Measurements from ENCODE around the gene CR1L.
"Not testable (repeated sequence)": the region's sequence is repeated elsewhere in the genome, so short reads cannot be mapped to it uniquely, and the experiment has no call there.

CR1L gene

GRCh38 chr1:207645635-207646081 is 725 bp downstream of the CR1L start:
- in situ Hi-C loops (cut with MboI; ENCODE audit: low sequenced_read_pairs): no loop called here

GRCh38 chr1:207646171-207646570 is 1.2 kb downstream of the CR1L start:
- in situ Hi-C loops (cut with MboI; ENCODE audit: low sequenced_read_pairs): no loop called here

DNA sequence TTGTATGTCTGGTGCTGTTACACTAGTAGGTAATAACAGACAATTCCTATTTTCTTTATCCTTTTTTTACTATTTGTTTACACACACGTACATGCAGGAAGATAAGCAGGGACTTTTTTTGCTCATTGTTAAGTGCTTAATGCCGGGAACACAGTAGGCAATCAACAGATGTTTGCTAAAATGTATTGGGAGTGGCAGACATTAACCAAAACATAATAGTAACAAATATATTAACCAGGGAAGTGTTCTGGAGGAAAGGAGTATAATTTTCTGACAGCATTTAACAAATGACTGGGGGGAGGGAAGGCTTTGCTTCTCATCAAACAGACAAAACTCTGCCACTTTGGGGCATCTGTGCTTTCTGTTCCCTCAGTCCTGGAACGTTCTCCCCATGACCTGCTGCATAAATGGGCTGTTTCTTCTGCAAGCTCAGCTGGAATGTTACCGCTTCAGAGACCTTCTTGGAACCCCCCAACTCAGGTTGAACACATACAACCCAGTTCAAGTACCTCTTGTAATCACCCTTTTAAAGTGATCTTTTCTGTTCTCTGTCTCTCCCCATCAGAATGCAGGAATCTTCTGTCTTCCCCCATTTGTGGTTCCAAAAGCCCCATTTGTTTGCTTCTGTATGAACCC is 2.1 kb downstream of the CR1L start:
- in situ Hi-C loops (cut with MboI; ENCODE audit: low sequenced_read_pairs): no loop called here

GRCh38 chr1:207647671-207648333 is 2.9 kb downstream of the CR1L start:
- in situ Hi-C loops (cut with MboI; ENCODE audit: low sequenced_read_pairs): no loop called here

GRCh38 chr1:207648334-207649209 is 3.6 kb downstream of the CR1L start:
- in situ Hi-C loops (cut with MboI; ENCODE audit: low sequenced_read_pairs): no loop called here

DNA sequence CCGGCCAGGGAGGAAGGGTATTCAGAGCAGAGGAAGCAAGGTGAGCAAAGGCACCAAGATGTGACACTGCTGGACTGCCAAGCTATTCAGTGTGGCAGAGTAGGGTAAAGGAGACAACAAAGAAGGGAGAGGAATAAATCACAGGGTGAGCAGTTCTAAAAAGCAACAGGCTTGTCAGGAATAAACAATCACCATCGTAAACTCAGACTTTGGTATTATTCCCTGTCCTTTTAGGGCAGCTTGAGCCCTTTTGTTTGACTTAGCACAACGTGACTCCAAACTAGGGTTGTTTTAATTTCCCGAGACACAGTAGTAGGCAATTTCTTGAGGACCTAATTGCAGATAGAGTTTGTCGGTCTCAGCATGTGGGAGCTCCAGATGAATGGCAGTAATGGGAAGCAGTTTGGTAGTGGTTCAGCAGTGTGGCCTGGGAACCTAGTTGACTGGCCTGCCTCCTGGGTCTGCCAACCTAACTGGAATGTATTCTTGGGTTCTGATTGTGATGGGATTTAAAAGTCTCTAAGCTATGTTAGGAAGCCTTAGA is 4.3 kb downstream of the CR1L start:
- in situ Hi-C loops (cut with MboI; ENCODE audit: low sequenced_read_pairs): no loop called here

- in situ Hi-C loops (cut with MboI; ENCODE audit: low sequenced_read_pairs): no loop called here
These were observed 5.1 kb downstream of the CR1L start for GRCh38 chr1:207649865-207650580.

- in situ Hi-C loops (cut with MboI; ENCODE audit: low sequenced_read_pairs): no loop called here
These were observed 6.7 kb downstream of the CR1L start for GRCh38 chr1:207651583-207651982.

DNA sequence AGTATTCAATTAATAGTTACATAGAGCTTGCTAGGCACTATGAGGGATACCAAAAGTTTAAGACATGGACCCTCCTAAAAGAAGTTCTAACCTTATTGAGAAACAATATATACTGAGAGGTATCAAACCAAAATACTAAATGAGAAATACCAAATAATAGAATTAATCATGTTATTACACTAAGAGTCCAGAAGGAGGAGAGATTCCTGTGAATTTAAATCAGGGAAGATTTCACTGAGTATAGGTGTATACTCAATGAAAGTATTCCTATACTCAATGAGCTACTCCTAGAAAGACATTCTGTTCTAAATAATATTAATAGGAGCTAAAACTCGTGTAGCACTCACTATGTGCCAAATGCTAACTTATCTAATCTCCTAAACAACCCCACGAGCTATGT is 9.4 kb downstream of the CR1L start:
- in situ Hi-C loops (cut with MboI; ENCODE audit: low sequenced_read_pairs): no loop called here

DNA sequence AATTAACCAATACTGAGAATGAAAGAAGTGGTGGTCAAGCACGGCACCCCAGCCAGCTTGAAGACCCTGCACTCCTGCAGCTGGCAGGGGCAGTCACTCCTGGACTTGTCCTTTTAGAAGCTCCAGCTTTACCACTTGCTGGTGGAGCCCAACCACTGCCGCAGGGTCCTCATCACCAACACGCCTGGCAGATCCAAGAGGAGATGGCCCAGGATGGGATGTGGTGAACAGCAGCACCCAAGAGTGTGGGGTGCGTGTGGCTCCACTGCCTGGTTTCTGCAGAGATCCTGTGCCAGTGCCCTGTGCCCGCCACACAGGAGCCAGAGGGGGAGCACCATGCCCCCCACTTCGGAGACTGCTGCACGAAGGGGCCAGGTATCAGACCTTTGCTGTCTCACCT is 13.5 kb downstream of the CR1L start:
- in situ Hi-C loops (cut with MboI; ENCODE audit: low sequenced_read_pairs): no loop called here

GRCh38 chr1:207658904-207659485 is 14.1 kb downstream of the CR1L start:
- in situ Hi-C loops (cut with MboI; ENCODE audit: low sequenced_read_pairs): no loop called here

- in situ Hi-C loops (cut with MboI; ENCODE audit: low sequenced_read_pairs): no loop called here
These were observed 14.7 kb downstream of the CR1L start for GRCh38 chr1:207659545-207660153.

GRCh38 chr1:207661420-207661819 is 16.5 kb downstream of the CR1L start:
- in situ Hi-C loops (cut with MboI; ENCODE audit: low sequenced_read_pairs): not testable (repeated sequence)

- in situ Hi-C loops (cut with MboI; ENCODE audit: low sequenced_read_pairs): no loop called here
These were observed 21.4 kb downstream of the CR1L start for GRCh38 chr1:207666342-207666741.

DNA sequence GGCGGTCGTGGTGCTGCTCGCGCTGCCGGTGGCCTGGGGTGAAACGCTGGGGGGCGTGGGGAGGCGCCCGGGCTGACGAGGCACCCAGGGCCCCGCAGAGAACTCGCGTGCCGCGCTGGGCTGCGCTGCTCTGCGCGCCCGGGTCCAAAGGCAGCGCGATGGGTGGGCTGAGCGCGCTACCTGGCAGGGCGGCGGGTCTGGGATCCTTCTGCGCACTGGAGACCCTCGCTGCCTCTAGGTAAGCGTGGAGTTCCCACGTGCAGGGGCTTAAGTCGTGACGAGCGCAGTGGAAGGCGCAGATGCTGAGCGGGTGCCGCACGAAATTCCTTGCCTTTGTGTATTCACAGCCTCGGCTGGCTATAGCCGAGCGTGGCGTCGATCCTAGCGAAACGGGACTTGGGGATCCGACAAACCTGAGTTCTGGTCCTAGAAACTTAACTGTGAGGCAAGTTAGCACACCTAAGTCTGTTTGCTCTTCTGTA is 24.6 kb downstream of the CR1L start:
- in situ Hi-C loops (cut with MboI; ENCODE audit: low sequenced_read_pairs): no loop called here

- in situ Hi-C loops (cut with MboI; ENCODE audit: low sequenced_read_pairs): no loop called here
These were observed 25.3 kb downstream of the CR1L start for GRCh38 chr1:207670192-207670591.

DNA sequence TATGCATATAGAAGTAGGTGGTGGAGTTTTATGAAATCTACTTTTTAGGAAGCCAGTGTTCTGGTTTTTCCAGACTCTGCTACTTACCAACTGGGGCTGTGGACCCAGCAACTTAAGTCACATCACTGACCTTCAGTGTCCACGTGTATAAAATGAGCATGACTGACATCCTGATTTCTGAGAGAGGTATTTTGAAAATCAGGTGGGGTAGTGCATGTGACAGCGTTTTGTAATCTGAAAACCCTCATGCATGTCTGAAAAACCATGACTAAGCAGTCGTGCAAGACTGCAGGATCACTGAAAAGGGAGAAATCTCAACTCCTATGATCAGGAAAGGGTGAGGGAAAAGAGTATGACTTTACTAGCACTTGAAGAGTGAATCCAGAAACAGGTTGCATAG is 26.1 kb downstream of the CR1L start:
- in situ Hi-C loops (cut with MboI; ENCODE audit: low sequenced_read_pairs): no loop called here

- in situ Hi-C loops (cut with MboI; ENCODE audit: low sequenced_read_pairs): no loop called here
These were observed 27.7 kb downstream of the CR1L start for GRCh38 chr1:207672522-207673130.

DNA sequence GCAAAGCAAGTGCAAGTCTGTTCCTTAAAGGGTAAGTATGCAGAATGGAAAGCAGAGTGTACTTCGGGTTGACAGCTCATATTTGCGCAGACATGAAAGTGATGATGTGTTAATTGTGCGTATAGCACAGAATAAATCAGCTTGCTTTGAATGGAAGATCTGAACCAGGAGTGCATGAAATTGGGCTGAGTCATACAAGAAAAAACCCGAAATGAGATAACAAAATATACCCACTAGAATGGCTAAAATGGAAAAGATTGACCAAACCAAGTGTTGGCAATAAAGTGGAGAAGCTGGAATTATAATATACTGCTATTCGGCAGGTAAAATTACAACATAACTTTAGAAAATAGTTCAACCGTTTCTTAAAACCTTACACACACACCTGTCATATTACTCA is 28.5 kb downstream of the CR1L start:
- in situ Hi-C loops (cut with MboI; ENCODE audit: low sequenced_read_pairs): no loop called here

GRCh38 chr1:207676153-207676552 is 31.2 kb downstream of the CR1L start:
- in situ Hi-C loops (cut with MboI; ENCODE audit: low sequenced_read_pairs): no loop called here

All from HL-60/S4 treated with phorbol 12-myristate 13-acetate at 8.2 ng/mL for 4 days and 3 days (cell line).